DOHH2 (cell line): ENCODE data around the gene PDGFRA.

Experiments used
- H3F3A ChIP-seq: fragments of 200-600 bp; sonication (generic), shearing (Covaris generic); 2 replicates; pipeline ENCODE4 v1.6.0; 2016; ENCODE audit warnings: antibody characterized with exemption, mild to moderate bottlenecking; ENCODE audit not compliant: control insufficient read depth, insufficient read depth
- H3K27ac ChIP-seq: fragments of 200-600 bp; sonication (generic); 2 replicates; pipeline ENCODE4 v1.5.1; 2014; ENCODE audit warnings: low read depth, mild to moderate bottlenecking, low read length, moderate library complexity
- H3K27me3 ChIP-seq: fragments of 200-600 bp; sonication (generic); 2 replicates; pipeline ENCODE4 v1.6.1; 2014; ENCODE audit warnings: mild to moderate bottlenecking, low read length, mixed read lengths; ENCODE audit not compliant: control insufficient read depth
- H3K36me3 ChIP-seq: fragments of 200-600 bp; sonication (generic); 2 replicates; pipeline ENCODE4 v1.6.1; 2014; ENCODE audit warnings: mild to moderate bottlenecking, low read length, moderate library complexity, mixed read lengths; ENCODE audit not compliant: control insufficient read depth
- H3K4me1 ChIP-seq: fragments of 200-600 bp; sonication (generic); 2 replicates; pipeline ENCODE4 v1.6.1; 2014; ENCODE audit warnings: mild to moderate bottlenecking, low read length, mixed read lengths; ENCODE audit not compliant: control insufficient read depth
- H3K4me2 ChIP-seq: fragments of 200-600 bp; sonication (generic); 2 replicates; pipeline ENCODE4 v1.6.0; 2014; ENCODE audit warnings: mild to moderate bottlenecking, low read length, moderate library complexity
- H3K4me3 ChIP-seq: fragments of 200-600 bp; sonication (generic); 2 replicates; pipeline ENCODE4 v1.5.1; 2014; ENCODE audit warnings: mild to moderate bottlenecking, low read length, mixed read lengths
- H3K79me2 ChIP-seq: fragments of 200-600 bp; sonication (generic); 2 replicates; pipeline ENCODE4 v1.6.1; 2014; ENCODE audit warnings: mild to moderate bottlenecking, low read length, mixed read lengths; ENCODE audit not compliant: control insufficient read depth
- H3K9me2 ChIP-seq: fragments of 200-600 bp; sonication (generic); replicated peaks from 2 replicates; pipeline ENCODE4 v1.6.1; 2014; ENCODE audit warnings: mild to moderate bottlenecking, low read length, mixed read lengths; ENCODE audit not compliant: control insufficient read depth
- H3K9me3 ChIP-seq: fragments of 200-600 bp; sonication (generic); 2 replicates; pipeline ENCODE4 v1.6.1; 2014; ENCODE audit warnings: antibody characterized with exemption, low read length, mixed read lengths; ENCODE audit not compliant: control insufficient read depth, insufficient read depth
- H4K20me1 ChIP-seq: fragments of 200-600 bp; sonication (generic); 2 replicates; pipeline ENCODE4 v1.6.0; 2014; ENCODE audit warnings: low read depth, mild to moderate bottlenecking, antibody characterized with exemption, low read length, moderate library complexity; ENCODE audit not compliant: control insufficient read depth, insufficient read depth
- EZH2phosphoT487 ChIP-seq: fragments of 200-600 bp; sonication (generic); IDR thresholded peaks from 2 replicates; pipeline ENCODE4 v1.6.1; 2017; ENCODE audit warnings: borderline replicate concordance, mild to moderate bottlenecking, antibody characterized with exemption, low read length, moderate library complexity, mixed read lengths
- TF ChIP-seq, protein P1 (sequence below): fragments of 200-600 bp; sonication (generic); IDR thresholded peaks from one replicate; pipeline ENCODE4 v1.5.1; 2014; ENCODE audit warnings: antibody characterized with exemption, mild to moderate bottlenecking, low read depth, low read length; ENCODE audit not compliant: poor library complexity, severe bottlenecking

The PDGFRA gene

DNA sequence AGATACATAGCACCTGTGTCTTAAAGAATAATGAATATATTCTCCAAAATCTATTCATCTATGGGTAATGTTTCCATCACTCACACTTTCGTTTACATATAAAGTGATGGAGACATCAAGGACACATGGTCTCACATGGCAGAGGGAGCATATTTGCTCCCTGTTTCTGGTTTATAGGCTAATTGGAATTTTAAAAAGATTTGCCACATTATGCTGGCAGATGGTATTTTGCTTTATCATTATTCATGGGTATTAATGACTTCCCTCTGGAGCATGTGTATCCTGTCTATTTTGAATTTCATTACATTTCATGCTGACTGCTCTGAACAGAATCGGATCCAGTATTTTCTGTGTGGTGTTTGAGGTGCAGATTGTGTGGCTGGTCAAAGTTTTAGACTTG lies 79.0 kb downstream of the PDGFRA start:
- peaks cover 2% of the 10 kb centered on the region; the same call in 1 of the 2 replicates for H3K27me3 ChIP-seq
- no peak overlapping the region for H3K4me2 ChIP-seq
- H3K27ac ChIP-seq = no peak overlapping the region
- H3K4me3 ChIP-seq = no peak overlapping the region
- H3K9me2 ChIP-seq = no peaks in the 10 kb centered on the region
- H3F3A ChIP-seq = no peaks in the 10 kb centered on the region
- no peaks in the 10 kb centered on the region for H3K36me3 ChIP-seq
- H3K4me1 ChIP-seq = no peaks in the 10 kb centered on the region
- TF ChIP-seq, protein P1, sequence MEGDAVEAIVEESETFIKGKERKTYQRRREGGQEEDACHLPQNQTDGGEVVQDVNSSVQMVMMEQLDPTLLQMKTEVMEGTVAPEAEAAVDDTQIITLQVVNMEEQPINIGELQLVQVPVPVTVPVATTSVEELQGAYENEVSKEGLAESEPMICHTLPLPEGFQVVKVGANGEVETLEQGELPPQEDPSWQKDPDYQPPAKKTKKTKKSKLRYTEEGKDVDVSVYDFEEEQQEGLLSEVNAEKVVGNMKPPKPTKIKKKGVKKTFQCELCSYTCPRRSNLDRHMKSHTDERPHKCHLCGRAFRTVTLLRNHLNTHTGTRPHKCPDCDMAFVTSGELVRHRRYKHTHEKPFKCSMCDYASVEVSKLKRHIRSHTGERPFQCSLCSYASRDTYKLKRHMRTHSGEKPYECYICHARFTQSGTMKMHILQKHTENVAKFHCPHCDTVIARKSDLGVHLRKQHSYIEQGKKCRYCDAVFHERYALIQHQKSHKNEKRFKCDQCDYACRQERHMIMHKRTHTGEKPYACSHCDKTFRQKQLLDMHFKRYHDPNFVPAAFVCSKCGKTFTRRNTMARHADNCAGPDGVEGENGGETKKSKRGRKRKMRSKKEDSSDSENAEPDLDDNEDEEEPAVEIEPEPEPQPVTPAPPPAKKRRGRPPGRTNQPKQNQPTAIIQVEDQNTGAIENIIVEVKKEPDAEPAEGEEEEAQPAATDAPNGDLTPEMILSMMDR = no peak
- no peak for TF ChIP-seq EZH2phosphoT487
- H4K20me1 ChIP-seq = no peaks in the 10 kb centered on the region
- H3K9me3 ChIP-seq = no peaks in the 10 kb centered on the region
- H3K79me2 ChIP-seq = no peaks in the 10 kb centered on the region

DNA sequence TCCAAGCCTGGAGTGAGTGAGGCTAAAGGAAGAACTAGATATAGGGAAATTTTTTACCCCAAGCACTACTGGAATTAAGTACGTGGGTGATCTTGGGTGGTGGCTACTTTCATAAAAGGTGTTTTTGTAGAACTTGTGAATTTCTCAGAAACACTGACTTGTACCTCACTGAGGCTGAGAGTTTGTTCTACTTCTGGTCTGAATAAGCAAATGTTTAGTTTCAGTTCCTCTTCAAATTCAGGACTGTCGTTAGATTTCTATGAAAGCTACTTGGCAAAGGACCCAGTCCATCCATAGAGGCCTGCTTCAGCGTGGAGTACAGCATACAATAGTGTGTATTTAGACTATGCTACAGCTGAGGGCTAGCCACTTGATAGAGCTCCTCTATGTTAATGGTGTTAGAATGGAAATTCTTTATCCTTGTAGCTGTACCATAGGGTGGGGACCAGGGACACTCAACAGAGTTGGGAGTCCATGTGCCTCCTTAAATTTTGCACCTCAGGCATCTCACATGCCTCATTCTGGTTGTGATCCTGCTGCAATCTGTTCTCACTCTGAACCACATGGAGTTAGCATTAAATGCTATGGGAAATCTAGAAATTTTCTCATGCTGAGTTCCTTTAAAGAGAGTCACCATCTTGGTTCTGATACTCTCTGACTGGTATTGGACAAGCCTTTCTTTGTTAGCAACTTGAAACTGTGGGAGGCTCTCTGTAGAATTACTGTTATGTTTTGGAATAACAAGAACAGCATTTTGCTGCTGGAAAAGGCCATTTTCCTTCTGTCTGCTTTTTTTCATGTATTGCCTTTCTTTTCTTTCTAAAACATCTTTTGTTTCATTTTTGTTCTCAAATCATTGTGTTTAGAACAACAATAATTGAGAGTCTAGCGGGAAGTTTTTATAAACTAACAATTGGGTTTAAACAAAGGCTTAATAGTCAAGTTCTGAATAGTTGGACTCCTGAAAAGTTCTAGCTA lies 86.8 kb downstream of the PDGFRA start:
- Histone ChIP-seq H3K79me2 (no peaks in the 10 kb centered on the region), H3K9me3 (no peaks in the 10 kb centered on the region), H3K4me2 (no peak overlapping the region), H3K4me3 (no peak overlapping the region), H3K27me3 (peaks cover 6% of the 10 kb centered on the region; the same call in 1 of the 2 replicates), H3F3A (no peaks in the 10 kb centered on the region), H4K20me1 (no peaks in the 10 kb centered on the region), H3K36me3 (no peaks in the 10 kb centered on the region), H3K4me1 (peaks cover 9% of the 10 kb centered on the region), H3K27ac (no peak overlapping the region), H3K9me2 (no peaks in the 10 kb centered on the region)
- TF ChIP-seq, protein P1 = no peak
- TF ChIP-seq EZH2phosphoT487 = no peak

DNA sequence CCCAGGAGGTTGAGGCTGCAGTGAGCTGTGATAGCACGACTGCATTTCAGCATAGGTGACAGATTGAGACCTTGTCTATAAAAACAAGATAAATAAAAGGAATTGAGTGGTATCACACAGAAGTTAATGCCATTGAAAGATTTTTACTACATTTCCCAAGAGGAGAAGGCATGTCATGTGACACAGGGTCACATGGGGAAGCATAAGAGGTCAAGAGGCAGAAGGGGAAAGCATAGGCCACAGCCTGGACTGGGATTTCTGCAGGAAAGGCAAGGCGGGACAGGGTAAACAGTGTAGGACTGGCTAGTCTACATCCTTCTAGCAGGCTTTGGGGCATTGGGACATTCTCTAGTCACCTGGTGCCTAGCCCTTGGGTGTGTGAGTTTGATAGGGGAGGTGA lies 88.6 kb downstream of the PDGFRA start:
- Histone ChIP-seq H3K79me2 (no peaks in the 10 kb centered on the region), H3K4me2 (no peak overlapping the region), H3K4me3 (no peak overlapping the region), H3K27ac (no peak overlapping the region), H3K9me3 (no peaks in the 10 kb centered on the region), H3K4me1 (peaks cover 9% of the 10 kb centered on the region), H3K36me3 (no peaks in the 10 kb centered on the region), H4K20me1 (no peaks in the 10 kb centered on the region), H3F3A (no peaks in the 10 kb centered on the region), H3K9me2 (no peaks in the 10 kb centered on the region), H3K27me3 (peaks cover 6% of the 10 kb centered on the region; the same call in 1 of the 2 replicates)
- no peak for TF ChIP-seq EZH2phosphoT487
- TF ChIP-seq, protein P1 = no peak
